Calu3 (cell line): ENCODE measurements around the gene ALKBH3. TPM values are rescaled to one million over a fixed set of nuclear protein-coding genes. Genes with fewer than 3 reads are reported as not detected.

ENCODE experiments used
- BruUV-seq: library from RNA; stranded (reverse); fragments of 400-500 nt; replicated peaks from 2 replicates; lab custom pipeline; 2021; lab: Mats Ljungman, UMichigan
- CTCF ChIA-PET: fragments of 300-600 bp; sonication (Branson Sonifier 250); formaldehyde crosslinking; loops from one replicate; lab custom pipeline; 2022; ENCODE audit warnings: antibody characterized with exemption; lab: Charles Lee
- DNase-seq: peaks from one replicate; pipeline ENCODE4 v3.0.0; 2022
- H3K27ac Mint-ChIP-seq: one replicate; pipeline ENCODE4 v1.8.0; 2022; ENCODE audit warnings: mixed read lengths; ENCODE audit not compliant: unreplicated experiment
- H3K27me3 Mint-ChIP-seq: one replicate; pipeline ENCODE4 v1.8.0; 2022; ENCODE audit warnings: mixed read lengths; ENCODE audit not compliant: unreplicated experiment
- H3K36me3 Mint-ChIP-seq: one replicate; pipeline ENCODE4 v1.8.0; 2022; ENCODE audit warnings: mild to moderate bottlenecking, moderate library complexity, mixed read lengths; ENCODE audit not compliant: insufficient read depth, unreplicated experiment
- H3K4me1 Mint-ChIP-seq: one replicate; pipeline ENCODE4 v1.8.0; 2022; ENCODE audit warnings: mild to moderate bottlenecking, low read depth, mixed read lengths; ENCODE audit not compliant: unreplicated experiment
- H3K4me3 Mint-ChIP-seq: one replicate; pipeline ENCODE4 v1.8.0; 2022; ENCODE audit warnings: mild to moderate bottlenecking, low read depth, moderate library complexity, mixed read lengths; ENCODE audit not compliant: unreplicated experiment
- H3K9me3 Mint-ChIP-seq: one replicate; pipeline ENCODE4 v1.8.0; 2022; ENCODE audit warnings: low read depth, mixed read lengths; ENCODE audit not compliant: unreplicated experiment
- intact Hi-C: fragments of 100-400 bp; cut with micrococcal nuclease; formaldehyde crosslinking; loops from one replicate; pipeline ENCODE4 v1.10.0; 2022; ENCODE audit not compliant: unreplicated experiment
- total RNA-seq: library from RNA; stranded (reverse); gene quantifications from 2 replicates; pipeline ENCODE4 v1.2.3, GENCODE V29; 2022
- TF ChIP-seq, protein P1 (sequence below): fragments of 200-600 bp; IDR thresholded peaks from one replicate; pipeline ENCODE4 v1.8.0; 2022; ENCODE audit warnings: antibody characterized with exemption; ENCODE audit not compliant: unreplicated experiment

ALKBH3 gene
- total RNA-seq, 1 experiment from 2014 or later, result 19.1 TPM

DNA sequence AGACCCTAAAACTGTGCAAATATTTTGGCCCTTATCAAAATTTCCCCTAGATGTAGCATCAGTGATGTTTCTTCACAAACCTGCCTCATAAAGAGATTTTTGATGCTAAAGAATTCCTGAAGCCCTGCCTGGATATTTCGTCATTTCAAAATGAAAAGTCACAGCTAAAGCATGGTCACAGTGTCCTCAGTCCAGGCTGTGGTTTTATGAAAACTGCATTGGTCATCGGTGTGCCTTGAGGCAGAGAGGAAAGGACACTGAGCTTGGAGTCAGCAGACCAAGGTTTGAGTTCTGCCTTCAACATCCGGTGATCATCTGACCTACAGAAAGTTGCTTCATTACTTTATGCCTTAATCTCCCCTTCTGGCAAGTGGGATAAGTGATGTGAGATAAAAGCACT, 34.8 kb upstream of the ALKBH3 start:
- no peak for DNase-seq
- no TSS peak for BruUV-seq
- Mint-ChIP-seq H3K4me1 (no peaks in the 10 kb centered on the region), H3K4me3 (no peak overlapping the region), H3K9me3 (no peaks in the 10 kb centered on the region), H3K27me3 (no peaks in the 10 kb centered on the region), H3K27ac (no peak overlapping the region), H3K36me3 (no peaks in the 10 kb centered on the region)
- TF ChIP-seq, protein P1, sequence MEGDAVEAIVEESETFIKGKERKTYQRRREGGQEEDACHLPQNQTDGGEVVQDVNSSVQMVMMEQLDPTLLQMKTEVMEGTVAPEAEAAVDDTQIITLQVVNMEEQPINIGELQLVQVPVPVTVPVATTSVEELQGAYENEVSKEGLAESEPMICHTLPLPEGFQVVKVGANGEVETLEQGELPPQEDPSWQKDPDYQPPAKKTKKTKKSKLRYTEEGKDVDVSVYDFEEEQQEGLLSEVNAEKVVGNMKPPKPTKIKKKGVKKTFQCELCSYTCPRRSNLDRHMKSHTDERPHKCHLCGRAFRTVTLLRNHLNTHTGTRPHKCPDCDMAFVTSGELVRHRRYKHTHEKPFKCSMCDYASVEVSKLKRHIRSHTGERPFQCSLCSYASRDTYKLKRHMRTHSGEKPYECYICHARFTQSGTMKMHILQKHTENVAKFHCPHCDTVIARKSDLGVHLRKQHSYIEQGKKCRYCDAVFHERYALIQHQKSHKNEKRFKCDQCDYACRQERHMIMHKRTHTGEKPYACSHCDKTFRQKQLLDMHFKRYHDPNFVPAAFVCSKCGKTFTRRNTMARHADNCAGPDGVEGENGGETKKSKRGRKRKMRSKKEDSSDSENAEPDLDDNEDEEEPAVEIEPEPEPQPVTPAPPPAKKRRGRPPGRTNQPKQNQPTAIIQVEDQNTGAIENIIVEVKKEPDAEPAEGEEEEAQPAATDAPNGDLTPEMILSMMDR, result no peak
- intact Hi-C loops, result no loop called here
- CTCF ChIA-PET, result no interaction called here

DNA sequence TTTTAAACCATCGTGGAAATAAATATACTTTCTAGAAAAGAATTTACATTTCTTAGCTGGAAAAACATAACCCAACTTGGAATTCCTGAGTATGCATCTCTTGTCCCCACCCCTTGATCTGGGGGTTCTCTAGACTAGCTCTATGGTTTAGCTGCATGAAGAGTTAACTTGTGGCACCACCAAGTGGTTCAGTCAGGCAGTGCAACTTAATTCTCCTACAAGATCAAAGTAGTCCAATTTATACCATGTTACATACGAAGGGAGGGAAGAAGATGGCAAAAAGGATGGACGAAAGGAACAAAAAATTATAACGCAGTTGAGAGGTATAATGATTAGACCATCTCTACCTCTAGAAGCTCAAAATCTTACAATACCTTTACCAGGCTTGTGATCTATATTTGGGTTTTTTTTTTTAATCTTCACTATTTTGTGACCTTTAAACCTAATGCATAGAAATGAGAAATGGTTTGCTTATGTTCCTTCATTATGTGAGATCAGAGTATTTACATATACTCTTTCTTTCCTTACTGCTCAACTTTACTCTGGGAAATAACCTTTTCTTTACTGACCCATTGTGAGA, 28.5 kb upstream of the ALKBH3 start:
- no TSS peak for BruUV-seq
- Mint-ChIP-seq H3K4me3 (no peak overlapping the region), H3K4me1 (no peaks in the 10 kb centered on the region), H3K27me3 (no peaks in the 10 kb centered on the region), H3K27ac (no peak overlapping the region), H3K9me3 (no peaks in the 10 kb centered on the region), H3K36me3 (no peaks in the 10 kb centered on the region)
- DNase-seq, result peak; percentile 62
- CTCF ChIA-PET, result interaction anchor here (0.5 to 2.0 kb wide), 8 partner anchors 11 to 1494 kb away, joined by 3 to 18 read pairs (median 5); no protein-coding TSS in a partner anchor
- TF ChIP-seq, protein P1, result peak; percentile 57
- intact Hi-C loops, result loop anchor here (2.0 to 5.0 kb wide), 3 partner anchors 203 to 347 kb away; no protein-coding TSS in a partner anchor

DNA sequence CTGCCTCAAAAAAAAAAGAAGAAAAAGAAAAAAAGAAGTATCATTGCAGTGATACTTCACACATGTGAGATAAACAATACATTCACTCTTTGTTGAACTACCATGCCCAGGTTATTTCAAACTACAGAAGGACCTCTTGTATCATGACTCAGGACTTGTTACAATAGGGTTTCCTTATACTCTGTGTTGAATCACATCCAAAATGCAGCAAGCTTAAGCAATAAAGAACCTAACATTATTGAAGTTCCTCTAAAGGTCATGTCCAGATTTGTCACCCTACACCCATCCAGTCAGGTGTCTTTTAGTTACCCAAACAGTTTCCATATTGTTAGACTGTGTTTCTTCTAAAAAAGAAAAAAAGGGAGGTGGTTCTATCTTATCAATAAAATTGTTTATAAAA, 26.9 kb upstream of the ALKBH3 start:
- Mint-ChIP-seq H3K27me3 (no peaks in the 10 kb centered on the region), H3K36me3 (peaks cover 7% of the 10 kb centered on the region), H3K27ac (no peak overlapping the region), H3K9me3 (no peaks in the 10 kb centered on the region), H3K4me1 (no peaks in the 10 kb centered on the region), H3K4me3 (no peak overlapping the region)
- TF ChIP-seq, protein P1, result no peak
- no peak for DNase-seq
- CTCF ChIA-PET, result no interaction called here
- intact Hi-C loops, result loop anchor here (2.0 to 5.0 kb wide), 3 partner anchors 205 to 349 kb away; no protein-coding TSS in a partner anchor
- no TSS peak for BruUV-seq

DNA sequence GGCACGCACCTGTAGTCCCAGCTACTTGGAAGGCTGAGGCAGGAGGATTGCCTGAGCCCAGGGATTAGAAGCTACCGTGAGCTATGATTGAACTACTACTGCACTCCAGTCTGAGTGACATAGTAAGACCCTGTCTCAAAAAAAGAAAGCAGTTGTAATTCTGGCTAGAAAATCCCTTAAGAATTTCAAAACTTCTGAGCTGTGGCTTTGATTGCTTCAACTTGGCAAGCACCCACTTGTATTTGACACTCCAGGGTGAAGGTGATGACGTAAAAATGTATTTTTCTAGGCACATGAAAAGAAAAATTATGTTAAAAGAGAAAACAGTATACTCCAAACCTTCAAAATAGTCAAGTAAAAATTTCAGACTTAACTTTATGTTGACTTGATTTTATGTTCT, 23.6 kb upstream of the ALKBH3 start:
- Mint-ChIP-seq H3K27ac (no peak overlapping the region), H3K27me3 (no peaks in the 10 kb centered on the region), H3K36me3 (peaks cover 7% of the 10 kb centered on the region), H3K9me3 (no peaks in the 10 kb centered on the region), H3K4me1 (no peaks in the 10 kb centered on the region), H3K4me3 (no peak overlapping the region)
- TF ChIP-seq, protein P1, result no peak
- intact Hi-C loops, result no loop called here
- DNase-seq, result no peak
- no TSS peak for BruUV-seq
- CTCF ChIA-PET, result no interaction called here
